Thoracic aorta (tissue), 2 donors: ENCODE data around the gene RPL27A. TPM values are rescaled to one million over a fixed set of nuclear protein-coding genes. Genes with fewer than 3 reads are reported as not detected.

ENCODE experiments used
- ATAC-seq: fragments of 150-250 bp; one replicate; pipeline ENCODE4 v1.8.0; 2017; ENCODE audit warnings: low read depth; ENCODE audit not compliant: insufficient number of reproducible peaks, low FRiP score
- DNase-seq: peaks from one replicate; pipeline ENCODE4 v3.0.0-alpha.2; 2020; ENCODE audit warnings: low spot score
- H3K27ac ChIP-seq, 2 donors: fragments of 200-600 bp; sonication (generic); 1 replicate in 1 of 2; 2 replicates in 1 of 2; pipeline ENCODE4 v1.5.1; 2016; ENCODE audit warnings: mild to moderate bottlenecking in 2 of 2, moderate library complexity in 2 of 2
- H3K27me3 ChIP-seq: fragments of 200-600 bp; sonication (generic); replicated peaks from 2 replicates; pipeline ENCODE4 v1.6.0; 2016; ENCODE audit warnings: mild to moderate bottlenecking; ENCODE audit not compliant: insufficient read depth
- H3K36me3 ChIP-seq: fragments of 200-600 bp; sonication (generic); one replicate; pipeline ENCODE4 v1.5.1; 2016
- H3K4me1 ChIP-seq, 2 donors: fragments of 200-600 bp; sonication (generic); 1 replicate in 1 of 2; 2 replicates in 1 of 2; pipeline versions ENCODE4 v1.5.1 to v1.6.0; 2016; ENCODE audit warnings: low read depth in 2 of 2, mild to moderate bottlenecking in 1 of 2; ENCODE audit not compliant: control insufficient read depth in 1 of 2
- H3K4me3 ChIP-seq: fragments of 200-600 bp; sonication (generic); 2 replicates; pipeline ENCODE4 v1.5.1; 2016; ENCODE audit warnings: mild to moderate bottlenecking
- H3K9me3 ChIP-seq: fragments of 200-600 bp; sonication (generic); 2 replicates; pipeline ENCODE4 v1.5.1; 2016
- total RNA-seq, 2 donors: library from RNA; depleted of rRNA; stranded (reverse); fragments of >200 nt; gene quantifications; one replicate each; pipeline versions ENCODE4 v1.1.0 to v1.2.3, GENCODE V29; 2016
- TF ChIP-seq, protein P1 (sequence below): fragments of 200-600 bp; sonication (generic); IDR thresholded peaks from one replicate; pipeline ENCODE4 v1.5.1; 2019; ENCODE audit warnings: antibody characterized with exemption

RPL27A gene
- total RNA-seq, 2 donors from 2014 or later, result 537 to 617 TPM

DNA sequence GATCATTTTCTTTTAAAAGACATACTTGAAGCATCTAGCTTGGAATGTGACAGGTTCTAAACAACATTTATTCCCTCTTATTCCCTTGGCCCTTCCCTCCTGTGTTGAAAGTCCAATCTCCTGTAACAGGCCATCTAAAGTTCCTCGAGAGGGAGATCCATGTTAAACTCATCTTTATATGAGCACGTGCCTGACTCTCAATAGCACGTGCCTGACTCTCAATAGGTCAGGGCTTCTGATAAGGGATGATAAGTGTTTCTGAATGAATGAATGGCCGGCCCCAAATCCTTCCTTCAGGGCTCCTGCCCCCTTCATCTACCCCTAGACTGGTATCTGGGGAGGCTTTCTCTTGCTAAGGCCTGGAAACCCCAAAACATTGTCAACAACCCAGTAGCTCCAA is 27.2 kb downstream of the RPL27A start:
- ATAC-seq, result no peak
- Histone ChIP-seq H3K4me1 (peaks cover 21 to 49% of the 10 kb centered on the region in 2 donors), H3K4me3 (no peak overlapping the region), H3K9me3 (no peaks in the 10 kb centered on the region), H3K27me3 (no peaks in the 10 kb centered on the region), H3K36me3 (peaks cover 21% of the 10 kb centered on the region), H3K27ac (peak overlapping the region; percentile 85 to 95)
- no peak for DNase-seq
- TF ChIP-seq, protein P1, sequence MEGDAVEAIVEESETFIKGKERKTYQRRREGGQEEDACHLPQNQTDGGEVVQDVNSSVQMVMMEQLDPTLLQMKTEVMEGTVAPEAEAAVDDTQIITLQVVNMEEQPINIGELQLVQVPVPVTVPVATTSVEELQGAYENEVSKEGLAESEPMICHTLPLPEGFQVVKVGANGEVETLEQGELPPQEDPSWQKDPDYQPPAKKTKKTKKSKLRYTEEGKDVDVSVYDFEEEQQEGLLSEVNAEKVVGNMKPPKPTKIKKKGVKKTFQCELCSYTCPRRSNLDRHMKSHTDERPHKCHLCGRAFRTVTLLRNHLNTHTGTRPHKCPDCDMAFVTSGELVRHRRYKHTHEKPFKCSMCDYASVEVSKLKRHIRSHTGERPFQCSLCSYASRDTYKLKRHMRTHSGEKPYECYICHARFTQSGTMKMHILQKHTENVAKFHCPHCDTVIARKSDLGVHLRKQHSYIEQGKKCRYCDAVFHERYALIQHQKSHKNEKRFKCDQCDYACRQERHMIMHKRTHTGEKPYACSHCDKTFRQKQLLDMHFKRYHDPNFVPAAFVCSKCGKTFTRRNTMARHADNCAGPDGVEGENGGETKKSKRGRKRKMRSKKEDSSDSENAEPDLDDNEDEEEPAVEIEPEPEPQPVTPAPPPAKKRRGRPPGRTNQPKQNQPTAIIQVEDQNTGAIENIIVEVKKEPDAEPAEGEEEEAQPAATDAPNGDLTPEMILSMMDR, result no peak

DNA sequence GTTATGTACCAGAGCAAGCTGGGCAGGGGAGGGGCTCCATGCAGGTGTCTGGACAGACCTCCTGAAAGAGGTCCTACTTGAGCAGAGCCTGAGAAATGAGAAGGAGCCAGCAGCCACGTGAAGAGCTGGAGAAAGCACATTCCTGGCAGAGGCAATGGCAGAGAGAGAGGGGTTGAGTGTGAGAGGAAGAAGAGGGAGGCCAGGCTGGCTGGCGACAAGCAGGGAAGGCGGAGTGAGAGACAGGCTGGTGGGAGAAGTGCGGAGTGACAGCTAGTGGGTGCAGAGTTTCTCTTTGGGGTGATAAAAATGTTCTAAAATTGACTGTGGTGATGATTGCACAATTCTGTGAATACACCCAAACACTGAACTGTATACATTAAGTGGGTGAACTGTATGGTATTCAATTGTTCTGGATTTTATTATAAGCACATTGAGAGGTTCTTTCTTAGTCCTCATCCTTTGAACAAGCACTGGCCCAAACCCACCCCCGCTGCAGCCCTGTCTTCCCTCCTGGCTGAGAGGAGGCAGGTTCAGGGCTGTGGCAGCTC is 29.4 kb downstream of the RPL27A start:
- peaks cover 33 to 68% of the 10 kb centered on the region in 2 donors for H3K4me1 ChIP-seq
- no peaks in the 10 kb centered on the region for H3K9me3 ChIP-seq
- peaks cover 14% of the 10 kb centered on the region for H3K36me3 ChIP-seq
- no peak overlapping the region for H3K27ac ChIP-seq
- H3K4me3 ChIP-seq, result no peak overlapping the region
- no peaks in the 10 kb centered on the region for H3K27me3 ChIP-seq
- TF ChIP-seq, protein P1, result no peak
- ATAC-seq (no peak), DNase-seq (no peak)

DNA sequence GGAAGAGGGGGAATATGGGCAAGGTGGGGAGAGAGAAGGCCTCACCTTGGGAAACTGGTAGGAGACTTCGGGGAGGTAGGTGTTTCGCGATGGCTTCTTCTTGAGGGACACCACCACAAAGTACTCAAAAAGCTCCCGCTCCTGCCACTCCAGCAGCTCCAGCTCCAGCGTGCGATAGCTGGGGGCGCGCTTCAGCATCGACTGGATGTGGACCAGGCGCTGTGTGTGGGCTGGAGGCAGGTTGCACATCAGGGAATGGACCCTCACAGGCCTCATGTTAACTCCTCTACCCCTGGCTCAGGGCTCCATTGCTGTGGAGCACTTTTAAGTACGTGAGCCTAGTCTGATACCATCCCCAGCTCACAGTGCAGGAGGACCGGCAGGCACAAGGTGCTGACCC is 29.9 kb downstream of the RPL27A start:
- TF ChIP-seq, protein P1, result no peak
- H3K27ac ChIP-seq, result no peak overlapping the region
- peaks cover 33 to 68% of the 10 kb centered on the region in 2 donors for H3K4me1 ChIP-seq
- H3K4me3 ChIP-seq, result no peak overlapping the region
- no peak for DNase-seq
- H3K9me3 ChIP-seq, result no peaks in the 10 kb centered on the region
- no peaks in the 10 kb centered on the region for H3K27me3 ChIP-seq
- no peak for ATAC-seq
- peaks cover 14% of the 10 kb centered on the region for H3K36me3 ChIP-seq

DNA sequence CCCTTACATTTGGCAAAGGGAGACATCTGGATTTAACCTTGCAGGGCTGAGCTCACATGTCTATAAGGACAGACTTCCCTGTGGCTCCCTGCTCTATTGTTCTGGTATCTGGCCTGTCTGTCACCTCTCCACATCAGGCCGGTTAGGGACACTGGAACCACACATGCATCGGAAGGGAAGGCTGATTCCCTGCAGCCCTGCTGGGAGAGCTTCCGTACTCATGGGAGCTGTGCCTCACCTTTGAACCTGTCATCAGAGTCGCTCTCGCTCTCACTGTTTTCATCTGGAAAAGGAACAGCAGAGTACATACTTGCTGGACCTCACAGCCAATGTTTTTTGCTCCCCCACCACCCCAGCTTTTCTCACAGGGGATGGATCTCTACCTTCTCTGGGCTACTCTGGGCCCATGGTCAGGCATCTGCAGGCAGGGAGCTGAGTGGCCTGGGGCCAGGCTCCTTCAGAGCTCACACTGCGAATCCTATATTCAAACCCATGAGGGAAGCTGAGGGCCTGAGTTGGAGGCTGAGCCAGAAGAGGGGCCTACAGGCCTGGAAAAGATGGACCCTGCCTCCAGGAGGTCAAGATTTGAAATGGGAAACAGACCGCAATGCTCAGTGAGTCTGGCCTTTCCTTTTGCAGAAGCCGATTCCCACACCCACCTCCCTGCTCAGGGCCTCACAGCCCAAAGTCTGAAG is 31.3 kb downstream of the RPL27A start:
- Histone ChIP-seq H3K9me3 (no peaks in the 10 kb centered on the region), H3K27me3 (no peaks in the 10 kb centered on the region), H3K4me1 (peaks cover 30 to 67% of the 10 kb centered on the region in 2 donors), H3K4me3 (no peak overlapping the region), H3K36me3 (peaks cover 14% of the 10 kb centered on the region), H3K27ac (peak overlapping the region; percentile 20 to 94)
- TF ChIP-seq, protein P1, result no peak
- DNase-seq (no peak), ATAC-seq (no peak)

DNA sequence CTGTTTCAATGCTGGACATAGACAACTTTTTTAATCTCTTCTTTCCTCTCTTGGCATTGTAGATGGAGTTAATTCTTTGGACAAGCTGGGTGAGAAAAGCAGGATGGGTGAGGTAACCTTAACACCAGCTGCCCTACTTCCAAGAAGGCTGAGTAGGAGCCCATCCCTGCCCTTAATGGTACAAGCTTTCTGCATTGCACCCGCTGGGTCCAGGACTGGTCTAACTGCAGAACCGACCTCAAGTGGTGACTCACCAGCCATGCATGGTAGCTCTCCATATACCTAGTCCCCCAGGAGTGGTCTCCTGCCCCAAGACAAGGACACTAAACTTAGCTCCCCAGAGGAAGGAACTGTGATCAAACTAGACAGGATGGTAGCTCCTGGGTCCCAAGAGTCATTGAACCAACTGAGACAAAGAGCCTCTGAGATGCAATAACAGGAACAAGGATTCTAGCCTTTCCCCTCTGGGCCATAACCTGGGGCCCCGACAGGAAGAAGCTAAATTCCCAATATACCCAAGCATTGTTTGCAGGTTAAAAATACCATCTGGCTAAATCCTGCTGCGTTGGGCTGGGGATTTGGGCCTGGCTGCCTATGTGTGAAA is 32.1 kb downstream of the RPL27A start:
- no peak for ATAC-seq
- DNase-seq, result no peak
- Histone ChIP-seq H3K4me1 (peaks cover 37 to 68% of the 10 kb centered on the region in 2 donors), H3K27me3 (no peaks in the 10 kb centered on the region), H3K27ac (peak overlapping the region; percentile 88 to 94), H3K9me3 (no peaks in the 10 kb centered on the region), H3K4me3 (no peak overlapping the region), H3K36me3 (peaks cover 14% of the 10 kb centered on the region)
- TF ChIP-seq, protein P1, result no peak
